C4-2B (cell line): ENCODE data around the gene ACSM5.

Experiments used
- ZFX ChIP-seq: fragments of 450-650 bp; IDR thresholded peaks from 2 replicates; pipeline ENCODE4 v1.6.1; 2017
- TF ChIP-seq, protein P1 (sequence below): fragments of 450-650 bp; conservative IDR thresholded peaks from 2 replicates; pipeline ENCODE4 v1.5.1; 2017; ENCODE audit warnings: mild to moderate bottlenecking

DNA sequence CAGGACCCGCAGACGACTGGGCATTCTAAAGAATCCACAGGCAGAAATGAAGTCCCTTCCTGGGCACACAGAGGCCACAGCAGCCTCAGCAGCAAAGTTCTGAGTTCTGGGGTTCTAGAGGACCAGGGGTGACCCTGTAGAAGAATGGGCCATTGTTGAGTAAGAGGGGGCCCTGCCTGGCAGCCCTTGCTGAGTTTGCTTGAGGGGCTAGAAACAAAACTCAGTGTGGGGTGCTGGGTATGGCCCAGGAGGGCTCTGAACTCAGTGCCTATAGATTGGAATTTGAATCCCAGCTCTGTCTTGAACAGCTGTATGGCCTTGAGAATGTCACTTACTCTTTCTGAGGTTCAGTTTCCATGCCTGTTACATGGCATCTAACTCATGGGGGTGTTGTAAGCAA, 4.7 kb upstream of the ACSM5 start, which contains the start of gene PDILT:
- TF ChIP-seq, protein P1, sequence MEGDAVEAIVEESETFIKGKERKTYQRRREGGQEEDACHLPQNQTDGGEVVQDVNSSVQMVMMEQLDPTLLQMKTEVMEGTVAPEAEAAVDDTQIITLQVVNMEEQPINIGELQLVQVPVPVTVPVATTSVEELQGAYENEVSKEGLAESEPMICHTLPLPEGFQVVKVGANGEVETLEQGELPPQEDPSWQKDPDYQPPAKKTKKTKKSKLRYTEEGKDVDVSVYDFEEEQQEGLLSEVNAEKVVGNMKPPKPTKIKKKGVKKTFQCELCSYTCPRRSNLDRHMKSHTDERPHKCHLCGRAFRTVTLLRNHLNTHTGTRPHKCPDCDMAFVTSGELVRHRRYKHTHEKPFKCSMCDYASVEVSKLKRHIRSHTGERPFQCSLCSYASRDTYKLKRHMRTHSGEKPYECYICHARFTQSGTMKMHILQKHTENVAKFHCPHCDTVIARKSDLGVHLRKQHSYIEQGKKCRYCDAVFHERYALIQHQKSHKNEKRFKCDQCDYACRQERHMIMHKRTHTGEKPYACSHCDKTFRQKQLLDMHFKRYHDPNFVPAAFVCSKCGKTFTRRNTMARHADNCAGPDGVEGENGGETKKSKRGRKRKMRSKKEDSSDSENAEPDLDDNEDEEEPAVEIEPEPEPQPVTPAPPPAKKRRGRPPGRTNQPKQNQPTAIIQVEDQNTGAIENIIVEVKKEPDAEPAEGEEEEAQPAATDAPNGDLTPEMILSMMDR, result no peak
- no peak for TF ChIP-seq ZFX
